ENCODE data around the gene GUCA1A.
"Not testable (repeated sequence)": the region's sequence is repeated elsewhere in the genome, so short reads cannot be mapped to it uniquely, and the experiment has no call there.

GUCA1A gene

DNA sequence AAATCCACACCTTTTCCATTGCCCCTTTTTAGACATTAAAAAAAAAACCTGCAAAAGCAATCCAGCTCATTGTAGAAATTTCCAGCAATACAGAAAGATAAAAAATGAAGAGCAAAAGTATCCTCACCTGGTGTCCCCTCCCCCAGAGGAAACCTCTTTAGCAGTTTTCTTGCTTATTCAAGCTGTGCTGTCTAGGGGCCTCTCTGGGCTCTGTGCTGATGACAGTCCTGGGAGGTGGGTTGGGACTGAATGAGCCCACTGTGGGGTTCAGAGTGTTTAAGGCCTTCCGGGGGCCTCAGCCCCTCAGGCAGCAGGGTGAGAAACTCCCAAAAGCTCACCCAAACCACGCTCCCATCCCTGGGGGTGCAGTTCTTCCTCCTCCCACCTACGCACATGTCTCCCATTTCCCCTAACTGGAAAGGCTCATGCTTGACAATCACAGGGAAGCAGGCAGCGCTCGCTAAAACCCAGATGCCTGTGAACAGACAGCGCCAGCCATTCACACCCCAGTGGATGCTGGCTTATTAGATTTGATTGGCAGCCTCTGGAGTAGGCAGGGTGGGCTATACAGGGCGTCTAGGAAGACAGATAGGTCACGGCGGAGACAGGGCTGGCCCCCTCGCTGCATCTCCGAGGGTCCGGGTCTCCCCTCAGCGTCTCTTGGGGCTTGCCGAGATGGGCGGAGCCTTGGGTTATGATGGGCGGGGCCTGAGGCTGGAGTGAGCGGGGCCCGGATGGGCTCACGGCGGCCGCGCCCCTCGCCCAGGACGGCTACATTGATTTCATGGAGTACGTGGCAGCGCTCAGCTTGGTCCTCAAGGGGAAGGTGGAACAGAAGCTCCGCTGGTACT, 4.6 kb downstream of the GUCA1A start:
- no peak for DNase-seq

DNA sequence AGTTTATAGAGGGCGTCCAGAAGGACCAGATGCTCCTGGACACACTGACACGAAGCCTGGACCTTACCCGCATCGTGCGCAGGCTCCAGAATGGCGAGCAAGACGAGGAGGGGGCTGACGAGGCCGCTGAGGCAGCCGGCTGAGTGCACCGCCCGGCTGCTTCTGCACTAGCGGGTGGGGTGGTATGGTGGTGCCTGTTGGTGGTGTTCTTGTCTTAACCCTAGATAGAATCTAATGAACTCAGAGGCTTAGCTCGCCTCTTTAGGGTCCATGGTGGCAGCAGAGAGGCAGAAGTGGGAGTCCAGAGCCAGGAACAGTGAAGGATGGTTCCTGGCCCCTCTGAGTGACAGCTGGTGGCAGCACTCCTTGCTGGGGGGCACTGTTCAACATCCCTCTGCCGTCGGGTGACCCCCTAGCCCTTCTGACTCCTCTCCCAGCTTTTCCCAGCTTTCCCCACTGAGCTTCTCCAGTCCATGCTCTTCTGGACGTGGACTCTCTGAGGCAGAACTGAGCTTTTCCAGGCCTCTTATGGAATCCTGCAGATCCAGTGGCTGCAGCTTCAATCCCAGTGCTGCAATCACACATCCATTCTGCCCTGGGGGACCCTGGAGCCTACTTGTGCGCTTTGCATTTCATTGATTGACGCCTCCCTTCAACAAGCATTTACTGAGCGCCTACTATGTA, 6.2 kb downstream of the GUCA1A start:
- DNase-seq, result no peak

DNA sequence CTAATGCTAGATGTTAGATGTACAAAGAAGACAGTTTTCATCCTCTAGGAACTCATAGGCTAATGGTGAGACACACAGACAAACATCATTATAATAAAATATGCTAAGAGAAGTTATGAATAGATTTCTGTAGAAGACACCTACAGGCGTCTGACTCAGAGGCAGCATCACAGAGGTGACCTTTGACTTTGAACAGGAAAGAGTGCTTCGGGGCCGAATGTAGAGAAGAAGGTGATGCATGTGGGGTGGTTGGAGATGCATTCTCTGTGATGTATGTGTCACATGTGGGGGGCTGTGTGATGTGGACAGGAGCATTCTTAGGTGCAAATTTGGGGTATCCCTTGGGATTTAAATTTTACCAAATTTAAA, 6.8 kb downstream of the GUCA1A start:
- DNase-seq, result no peak

DNA sequence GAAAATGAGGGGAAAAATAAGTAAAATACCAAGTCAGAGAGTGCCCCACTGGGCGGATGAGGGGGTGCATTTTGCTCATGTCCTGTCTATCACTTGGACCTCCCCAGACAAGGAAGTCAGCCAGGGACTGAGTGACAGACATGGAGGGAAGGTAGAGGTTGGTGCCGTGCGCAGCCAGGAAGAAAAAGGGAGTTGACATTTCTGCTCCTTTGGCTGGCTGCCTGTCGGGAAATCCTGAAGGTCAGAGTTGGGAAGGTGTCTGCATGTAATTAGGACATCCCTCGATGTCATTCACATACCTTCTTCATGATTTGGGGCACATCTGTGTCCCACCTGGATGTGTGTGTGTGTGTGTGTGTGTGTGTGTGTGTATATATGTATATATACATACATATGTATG, 8.9 kb downstream of the GUCA1A start:
- DNase-seq, result no peak

DNA sequence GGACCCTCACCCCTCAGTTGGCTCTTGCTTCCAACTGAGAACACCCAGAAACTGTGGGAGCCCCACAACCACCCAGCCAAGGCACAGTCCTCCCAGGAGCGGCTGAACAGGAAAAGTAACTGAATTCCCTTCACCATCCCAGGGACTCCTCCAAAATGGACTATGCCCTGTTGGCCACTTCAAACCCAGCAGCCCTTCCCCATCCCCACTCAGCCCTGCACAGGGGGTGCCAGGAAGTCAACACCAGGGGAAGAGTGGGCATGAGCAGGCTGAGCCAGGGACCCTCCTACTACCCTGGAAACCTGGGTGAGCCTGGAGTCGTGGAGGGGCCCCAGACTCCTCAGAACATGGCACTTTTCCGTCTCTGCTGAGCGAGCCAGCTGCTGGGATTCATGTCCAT, 11.3 kb downstream of the GUCA1A start:
- no peak for DNase-seq

DNA sequence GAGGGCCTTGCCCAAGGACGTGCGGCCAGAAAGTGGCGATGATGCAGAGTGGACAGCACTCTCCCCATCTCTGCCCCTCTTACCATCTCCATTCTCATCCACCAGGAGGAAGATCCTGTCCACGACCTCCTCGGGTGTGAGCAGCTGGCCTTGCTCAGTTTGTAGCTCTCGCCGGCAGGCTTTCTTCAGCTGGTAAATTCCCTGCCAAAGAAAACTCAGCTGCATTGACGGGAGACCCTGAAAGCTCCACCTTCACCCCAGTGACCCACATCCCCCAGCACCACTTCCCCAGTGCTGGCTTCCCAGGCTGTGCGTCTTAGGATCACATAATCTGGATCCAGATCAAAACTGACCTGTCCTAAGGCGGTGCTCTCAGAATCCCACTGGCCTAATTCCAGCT, 12.4 kb downstream of the GUCA1A start:
- DNase-seq, result no peak

DNA sequence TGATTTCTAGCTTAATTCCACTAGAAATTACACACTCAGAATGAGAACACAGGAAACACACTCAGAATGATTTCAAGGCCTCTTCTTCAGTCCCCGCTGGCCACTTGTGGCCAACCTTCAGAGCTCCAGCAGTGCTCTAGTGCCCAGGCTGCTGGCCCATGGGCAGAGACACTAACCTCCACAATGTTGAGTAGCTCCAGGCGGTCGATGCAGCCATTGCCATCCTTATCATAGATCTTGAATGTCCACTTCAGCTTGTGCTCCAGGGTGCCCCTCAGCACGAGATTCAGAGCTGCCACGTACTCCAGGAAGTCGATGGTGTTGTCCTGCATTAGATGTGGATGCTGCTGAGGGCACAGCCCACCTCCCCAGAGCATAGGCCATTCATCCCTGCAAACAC, 15.2 kb downstream of the GUCA1A start:
- DNase-seq, result no peak

DNA sequence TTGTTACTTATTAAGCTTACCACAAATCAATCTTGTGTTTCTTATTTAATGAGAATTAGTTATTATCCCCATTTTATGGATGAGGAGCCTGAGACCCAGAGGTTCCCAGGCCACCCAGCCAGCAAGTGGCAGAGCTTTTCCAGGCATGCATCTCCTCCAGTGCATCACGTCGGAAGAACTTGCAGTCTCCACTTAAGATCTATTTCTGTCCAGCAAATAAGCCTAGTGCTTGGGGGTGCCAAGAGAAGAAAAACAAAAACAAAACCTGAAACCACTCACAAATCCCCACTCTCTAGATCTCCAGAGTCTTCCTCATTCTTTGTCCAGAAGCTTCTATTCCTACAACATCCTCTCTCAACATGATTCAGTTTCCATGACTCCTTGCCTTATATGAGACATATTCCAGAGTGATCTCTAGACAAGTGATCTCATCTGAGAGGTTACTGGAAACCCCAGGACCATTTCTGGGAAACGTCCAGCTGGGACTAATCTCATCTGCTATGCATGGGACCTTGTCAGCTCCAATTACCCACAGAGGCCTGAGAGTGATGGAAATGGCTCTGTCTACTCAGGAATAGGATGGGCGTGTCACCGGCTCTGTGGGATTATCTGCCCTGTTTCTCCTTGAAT, 17.5 kb downstream of the GUCA1A start:
- no peak for DNase-seq

DNA sequence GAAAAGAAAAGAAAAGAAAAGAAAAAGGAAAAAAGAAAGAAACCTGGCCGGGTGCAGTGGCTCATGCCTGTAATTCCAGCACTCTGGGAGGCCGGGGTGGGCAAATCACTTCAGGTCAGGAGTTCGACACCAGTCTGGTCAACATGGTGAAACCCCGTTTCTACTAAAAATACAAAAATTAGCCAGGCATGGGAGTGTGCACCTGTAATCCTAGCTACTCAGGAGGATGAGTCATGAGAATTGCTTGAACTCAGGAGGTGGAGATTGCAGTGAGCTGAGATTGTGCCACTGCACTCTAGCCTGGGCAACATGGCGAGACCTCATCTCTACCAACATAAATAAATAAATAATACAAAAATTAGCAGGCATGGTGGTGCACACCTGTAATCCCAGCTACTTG, 19.2 kb downstream of the GUCA1A start:
- DNase-seq, result not testable (repeated sequence)

DNA sequence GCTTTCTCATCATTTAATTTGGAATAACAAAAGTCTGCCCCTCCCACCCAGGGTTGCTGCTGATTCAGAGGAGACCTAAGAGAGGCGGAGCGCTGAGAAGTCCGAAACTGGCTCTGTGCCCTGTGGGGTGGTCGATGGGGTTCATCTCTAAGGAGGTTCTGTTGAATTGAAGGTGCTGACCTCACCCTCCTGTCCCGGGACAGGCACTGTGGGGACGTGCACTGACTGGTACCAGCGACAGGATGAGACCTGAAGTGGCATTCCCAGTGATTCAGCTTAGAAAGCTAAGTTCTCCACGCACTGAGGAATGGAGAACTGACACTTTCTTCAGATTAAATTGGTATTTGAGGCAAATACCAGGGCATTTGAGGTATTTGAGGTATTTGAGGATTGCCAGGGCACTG, 20.3 kb downstream of the GUCA1A start:
- no peak for DNase-seq

DNA sequence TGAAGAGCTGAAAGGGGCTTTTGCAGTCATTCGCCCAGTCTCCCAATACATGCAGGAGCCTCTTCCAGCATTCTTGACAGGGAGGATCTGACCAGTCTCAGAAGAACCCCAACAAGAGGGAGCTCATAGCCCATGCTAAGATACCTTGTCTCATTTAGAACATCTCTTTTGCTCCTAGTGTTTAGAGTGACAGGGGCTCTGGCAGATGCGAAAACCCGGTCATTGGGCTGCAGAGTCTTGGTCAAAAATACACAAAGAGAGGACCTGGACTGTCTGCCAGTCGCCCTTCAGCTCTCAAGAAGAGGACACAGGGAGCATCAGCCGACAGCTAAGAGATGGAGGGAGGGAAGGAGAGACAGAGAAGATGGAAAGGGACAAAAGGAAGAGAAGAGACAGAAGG, 20.9 kb downstream of the GUCA1A start:
- DNase-seq, result no peak

DNA sequence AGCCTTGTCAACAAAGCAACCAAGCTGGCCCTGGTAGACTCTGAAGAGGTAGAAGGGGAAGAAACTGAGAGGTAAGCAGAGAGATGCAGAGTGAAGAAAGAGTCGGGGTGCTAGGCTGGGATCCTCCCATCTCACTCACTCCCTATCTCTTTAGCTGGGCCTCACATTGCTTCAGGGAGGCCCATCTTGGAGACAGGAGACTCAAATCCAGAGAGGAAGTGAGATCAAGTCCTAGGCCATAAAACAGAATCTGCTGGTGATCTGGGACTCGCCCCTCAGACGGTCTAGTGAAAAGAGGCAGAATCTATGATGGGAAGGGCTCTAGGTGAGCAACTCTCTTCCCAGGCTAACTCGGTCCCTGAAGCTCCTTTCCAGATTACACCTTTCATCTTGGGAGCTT, 22.3 kb downstream of the GUCA1A start:
- no peak for DNase-seq

DNA sequence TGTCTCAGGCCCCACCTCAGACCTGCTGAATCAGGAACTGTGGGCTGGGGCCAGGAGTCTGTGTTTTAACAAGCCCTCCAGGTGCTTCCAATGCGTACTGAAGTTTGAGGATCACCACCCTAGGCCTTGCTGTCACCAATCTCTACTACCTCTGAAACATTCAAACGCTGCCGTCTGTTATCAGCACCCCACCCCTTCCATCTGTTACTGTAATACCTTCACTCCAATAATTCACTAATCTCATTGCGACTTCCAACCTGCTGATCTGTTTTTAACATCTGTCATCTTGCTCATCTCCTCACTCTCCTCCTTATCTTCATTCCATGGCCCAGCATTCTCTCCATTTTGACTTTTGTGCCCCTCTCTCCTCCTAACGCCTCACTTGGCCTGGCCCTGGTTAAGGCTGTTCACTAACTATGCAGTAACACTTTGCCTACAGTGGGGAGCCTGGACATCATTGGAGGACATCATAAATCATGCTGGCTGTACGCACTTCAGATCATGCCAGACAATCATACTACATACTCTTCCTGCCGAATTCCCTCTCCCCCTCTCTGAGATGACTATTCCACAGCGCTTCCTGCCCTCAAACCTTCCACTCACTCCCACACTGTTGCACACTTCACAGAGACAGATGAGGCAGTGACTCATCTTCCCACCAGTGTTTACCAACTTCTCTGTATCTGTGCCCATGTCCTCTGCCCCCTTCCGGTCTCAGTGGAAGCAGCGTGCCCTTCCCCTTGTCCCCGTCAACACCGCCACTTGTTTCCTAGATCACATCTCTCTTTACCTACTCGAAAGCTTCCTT, 24.6 kb downstream of the GUCA1A start:
- DNase-seq, result no peak

DNA sequence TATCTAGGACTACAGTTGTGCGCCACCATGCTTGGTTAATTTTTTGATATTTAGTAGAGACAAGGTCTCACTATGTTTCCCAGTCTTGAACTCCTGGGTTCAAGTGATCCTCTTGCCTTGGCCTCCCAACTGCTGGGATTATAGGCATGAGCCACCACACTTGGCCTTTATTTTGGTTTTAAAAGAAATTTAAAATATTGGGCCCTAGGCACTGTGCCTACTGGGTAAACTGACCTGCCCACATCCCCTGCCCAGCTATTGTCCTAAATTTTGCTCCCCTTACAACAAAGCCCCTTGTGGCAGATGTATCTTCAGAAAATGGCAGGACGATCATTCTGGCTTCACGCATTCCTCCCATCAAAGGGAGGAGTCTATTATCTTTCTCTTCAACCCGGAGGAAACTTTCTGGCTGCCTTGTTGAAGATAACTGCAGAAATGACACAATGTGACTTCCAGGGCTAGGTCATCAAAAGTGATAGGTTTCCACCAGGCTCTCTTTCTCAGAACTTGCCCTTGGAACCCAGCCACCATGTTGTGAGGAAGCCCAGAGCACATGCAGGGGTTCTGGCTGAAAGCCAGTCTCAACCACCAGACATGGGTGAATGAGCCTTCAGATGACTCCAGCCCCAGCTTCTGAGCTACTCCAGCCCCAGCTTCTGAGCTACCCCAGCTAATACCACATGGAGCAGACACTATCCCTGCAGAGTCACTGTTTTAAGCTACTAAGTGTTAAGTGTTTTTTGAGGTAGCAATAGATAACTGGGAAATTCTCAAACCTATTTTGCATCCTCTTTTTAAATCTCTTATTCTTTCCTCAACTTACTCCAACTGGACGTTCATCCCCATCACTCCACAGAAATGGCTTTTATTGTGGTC, 26.2 kb downstream of the GUCA1A start:
- no peak for DNase-seq

DNA sequence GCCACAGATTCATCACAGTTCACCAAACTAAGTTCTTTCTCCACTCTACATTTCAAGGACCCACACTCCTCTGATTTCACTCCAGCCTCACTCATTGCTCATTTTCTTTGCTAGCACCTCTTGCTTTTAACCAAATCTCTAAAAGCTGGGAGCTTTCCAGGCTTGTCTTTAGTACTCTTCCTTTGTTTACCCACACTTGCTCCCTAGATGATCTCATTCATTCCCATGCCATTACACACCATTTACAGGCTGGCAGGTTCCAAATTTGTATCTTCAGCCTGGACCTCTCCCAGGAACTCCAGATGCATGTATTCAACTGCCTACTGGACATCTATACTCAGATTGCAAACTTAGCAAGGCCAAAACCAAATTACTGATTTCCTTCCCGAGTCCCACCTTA, 26.9 kb downstream of the GUCA1A start:
- DNase-seq, result no peak

DNA sequence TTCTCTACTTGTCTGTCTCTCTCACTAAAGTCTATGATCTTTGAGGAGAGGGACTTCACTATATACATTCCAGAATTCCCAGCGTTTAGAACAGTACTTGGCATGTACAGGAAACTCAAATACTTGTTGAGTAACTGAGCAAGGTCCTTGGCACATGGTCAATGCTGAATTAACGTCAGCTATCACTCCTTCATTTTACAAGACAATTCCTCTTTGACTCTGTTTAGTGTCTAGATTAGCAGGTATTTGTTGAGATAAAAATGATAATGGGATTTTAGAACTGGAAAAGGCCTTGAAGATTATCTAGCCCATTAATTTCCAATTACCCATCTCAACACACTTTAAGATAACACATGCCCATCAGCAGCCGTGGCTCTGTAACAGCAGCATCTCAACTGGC, 28.2 kb downstream of the GUCA1A start:
- no peak for DNase-seq

DNA sequence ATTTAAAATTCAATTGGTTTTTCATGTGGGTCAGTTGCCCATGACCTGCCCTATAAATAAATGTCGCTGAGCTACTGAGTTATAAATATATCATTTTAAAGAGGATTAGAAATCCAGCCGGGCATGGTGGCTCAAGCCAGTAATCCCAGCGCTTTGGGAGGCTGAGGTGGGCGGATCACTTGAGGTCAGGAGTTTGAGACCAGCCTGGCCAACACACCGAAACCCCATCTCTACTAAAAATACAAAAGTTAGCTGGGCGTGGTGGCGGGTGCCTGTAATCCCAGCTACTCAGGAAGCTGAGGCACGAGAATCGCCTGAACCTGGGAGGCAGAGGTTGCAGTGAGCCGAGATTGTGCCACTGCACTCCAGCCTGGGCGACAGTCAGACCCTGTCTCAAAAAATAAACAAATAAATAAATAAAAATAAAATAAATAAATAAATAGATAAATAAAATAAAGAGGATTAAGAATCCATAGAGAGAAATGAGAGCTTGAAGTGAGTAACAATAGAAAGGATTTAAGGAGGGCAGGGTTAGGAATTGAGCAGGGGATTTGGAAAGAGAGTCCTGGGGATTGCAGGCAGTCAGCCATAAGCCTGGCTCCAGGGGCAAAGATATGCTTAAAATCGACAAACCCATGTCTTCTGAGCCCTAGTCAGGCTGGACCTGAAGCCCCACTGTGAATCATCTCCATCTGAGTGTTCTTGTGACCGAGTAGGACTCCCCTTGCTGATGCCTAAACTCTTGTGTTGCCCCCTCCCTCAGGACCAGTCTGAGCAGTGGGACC, 29.2 kb downstream of the GUCA1A start:
- not testable (repeated sequence) for DNase-seq

DNA sequence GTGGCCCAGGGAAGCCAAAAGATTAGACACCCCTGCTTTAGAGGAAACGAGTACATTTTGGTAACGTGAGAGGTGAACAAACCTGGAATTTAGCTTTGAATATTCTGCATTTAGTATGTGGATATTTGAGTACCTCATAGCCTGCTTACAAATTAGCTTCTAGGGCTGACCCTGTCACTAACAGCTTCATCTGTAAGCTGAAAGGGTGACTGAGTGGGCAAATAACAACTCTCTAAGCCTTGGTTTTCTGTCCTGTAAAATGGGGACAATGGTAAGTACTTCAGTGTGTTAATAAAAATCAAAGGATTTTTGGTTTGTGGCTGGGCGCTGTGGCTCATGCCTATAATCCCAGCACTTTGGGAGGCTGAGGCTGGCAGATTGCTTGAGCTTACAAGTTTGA, 30.0 kb downstream of the GUCA1A start:
- DNase-seq, result no peak

DNA sequence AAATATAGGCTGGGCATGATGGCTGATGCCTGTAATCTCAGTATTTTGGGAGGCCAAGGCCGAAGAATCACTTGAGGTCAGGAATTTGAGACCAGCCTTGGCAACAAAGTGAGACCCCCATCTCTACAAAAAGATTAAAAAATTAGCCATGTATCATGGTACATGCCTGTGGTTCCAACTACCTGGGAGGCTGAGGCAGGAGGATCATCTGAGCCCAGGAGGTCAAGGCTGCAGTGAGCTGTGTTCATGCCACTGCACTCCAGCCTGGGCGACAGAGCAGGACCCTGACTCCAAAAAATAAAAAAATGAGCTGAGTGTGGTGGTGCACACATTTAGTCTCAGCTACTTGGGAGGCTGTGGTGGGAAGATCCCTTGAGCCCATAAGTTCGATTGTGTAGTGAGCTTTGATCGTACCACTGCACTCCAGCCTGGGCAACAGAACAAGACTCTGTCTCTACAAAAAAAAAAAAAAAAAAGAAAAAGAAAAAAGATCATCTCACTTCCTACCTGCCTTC, 31.7 kb downstream of the GUCA1A start:
- no peak for DNase-seq

DNA sequence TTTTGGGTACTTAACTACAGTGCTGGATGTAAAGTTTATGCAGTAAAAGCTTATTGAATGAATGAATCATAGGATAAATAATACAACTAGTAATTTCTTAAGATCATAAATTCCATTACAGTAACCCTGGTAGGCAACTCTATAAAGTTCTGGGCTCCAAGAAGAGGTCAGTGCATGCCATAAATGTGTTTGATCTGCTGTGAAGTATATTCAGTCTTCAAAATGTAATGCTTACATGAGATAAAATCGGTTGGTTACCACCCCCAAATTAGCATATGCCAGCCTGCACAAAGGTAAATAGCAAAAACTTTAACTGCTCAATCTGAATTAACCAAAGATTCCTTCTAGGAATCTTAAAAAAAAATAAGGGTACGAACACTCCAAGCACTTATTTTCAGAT, 34.4 kb downstream of the GUCA1A start:
- DNase-seq, result not testable (repeated sequence)

DNA sequence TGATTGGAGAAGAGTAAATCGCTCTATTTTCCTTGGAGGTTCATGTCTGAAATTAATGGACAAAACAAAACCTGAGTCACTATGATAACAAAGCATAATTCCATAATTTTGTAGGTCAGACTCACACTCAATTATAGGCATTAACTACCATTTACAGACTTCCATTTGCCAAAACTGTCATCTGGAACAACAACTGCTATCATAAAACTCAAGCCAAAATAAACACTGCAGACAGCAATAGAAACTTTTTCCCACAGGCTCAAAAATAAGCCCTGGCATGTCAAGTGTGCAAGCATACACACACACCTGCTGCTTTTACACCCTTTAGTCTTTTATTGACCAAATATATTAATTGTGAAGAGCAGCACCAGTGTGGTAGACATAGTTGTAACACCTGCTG, 37.4 kb downstream of the GUCA1A start:
- DNase-seq, result no peak
